OCI-LY1 (cell line): ENCODE measurements around the gene NLRC4.

ENCODE experiments used
- CTCF ChIP-seq: fragments of 200-600 bp; sonication (generic), shearing (Covaris generic); IDR thresholded peaks from 2 replicates; pipeline ENCODE4 v1.5.1; 2017; ENCODE audit warnings: mild to moderate bottlenecking, antibody characterized with exemption, low read length, moderate library complexity, mixed read lengths
- EZH2 ChIP-seq: fragments of 200-600 bp; sonication (generic), shearing (Covaris generic); IDR thresholded peaks from 2 replicates; pipeline ENCODE4 v1.8.0; 2017; ENCODE audit warnings: borderline replicate concordance, mixed run types, mild to moderate bottlenecking, antibody characterized with exemption, low read length, moderate library complexity, mixed read lengths

- TF ChIP-seq CTCF, result no peak
- TF ChIP-seq EZH2, result no peak
Measured at GRCh38 chr2:32271063-32271462, 6.4 kb upstream of the NLRC4 start.
